ENCODE results near the gene APBA1. TPM values are rescaled to one million over a fixed set of nuclear protein-coding genes. Genes with fewer than 3 reads are reported as not detected.

Gene APBA1
- total RNA-seq, 4 donors from 2014 or later = 3.3 to 9.7 (median 5.2) TPM

DNA sequence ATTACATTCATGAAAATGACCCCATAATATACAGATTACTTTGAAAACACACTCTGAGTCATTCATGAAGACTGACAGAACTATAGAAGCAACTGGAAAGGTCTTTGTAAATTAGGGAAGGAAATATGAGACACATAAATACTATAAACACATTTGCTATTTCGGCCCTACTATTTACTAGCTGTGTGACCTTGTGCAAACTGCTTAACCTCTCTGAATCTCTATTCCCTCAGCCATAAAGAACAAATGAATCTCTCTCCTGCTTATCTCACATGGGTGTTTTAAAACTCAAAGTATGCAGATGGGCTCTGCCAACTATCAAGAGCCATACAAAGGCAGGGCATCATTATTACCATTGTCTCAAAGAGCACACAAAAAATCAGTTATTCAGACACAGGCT is 52.9 kb downstream of the APBA1 start:
- H3K36me3 ChIP-seq = no peaks in the 10 kb centered on the region
- H3K27me3 ChIP-seq = no peaks in the 10 kb centered on the region
- H3K9me3 ChIP-seq = no peaks in the 10 kb centered on the region
- no peaks in the 10 kb centered on the region for H3K4me1 ChIP-seq
- TF ChIP-seq, protein P1, sequence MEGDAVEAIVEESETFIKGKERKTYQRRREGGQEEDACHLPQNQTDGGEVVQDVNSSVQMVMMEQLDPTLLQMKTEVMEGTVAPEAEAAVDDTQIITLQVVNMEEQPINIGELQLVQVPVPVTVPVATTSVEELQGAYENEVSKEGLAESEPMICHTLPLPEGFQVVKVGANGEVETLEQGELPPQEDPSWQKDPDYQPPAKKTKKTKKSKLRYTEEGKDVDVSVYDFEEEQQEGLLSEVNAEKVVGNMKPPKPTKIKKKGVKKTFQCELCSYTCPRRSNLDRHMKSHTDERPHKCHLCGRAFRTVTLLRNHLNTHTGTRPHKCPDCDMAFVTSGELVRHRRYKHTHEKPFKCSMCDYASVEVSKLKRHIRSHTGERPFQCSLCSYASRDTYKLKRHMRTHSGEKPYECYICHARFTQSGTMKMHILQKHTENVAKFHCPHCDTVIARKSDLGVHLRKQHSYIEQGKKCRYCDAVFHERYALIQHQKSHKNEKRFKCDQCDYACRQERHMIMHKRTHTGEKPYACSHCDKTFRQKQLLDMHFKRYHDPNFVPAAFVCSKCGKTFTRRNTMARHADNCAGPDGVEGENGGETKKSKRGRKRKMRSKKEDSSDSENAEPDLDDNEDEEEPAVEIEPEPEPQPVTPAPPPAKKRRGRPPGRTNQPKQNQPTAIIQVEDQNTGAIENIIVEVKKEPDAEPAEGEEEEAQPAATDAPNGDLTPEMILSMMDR (IDR thresholded peaks at IDR 0.05) = no peak
- TF ChIP-seq POLR2A (IDR thresholded peaks at IDR 0.05; ENCODE audit: low read depth) = no peak
- TF ChIP-seq EP300 (IDR thresholded peaks at IDR 0.05) = no peak
- TF ChIP-seq POLR2AphosphoS5 (IDR thresholded peaks at IDR 0.05) = no peak
- no peak overlapping the region for H3K4me3 ChIP-seq
- intact Hi-C loops (cut with DNase I) = no loop called here
- WGBS = 74% methylated on average over 1 of the region's 1 CpG
- no peak for DNase-seq (ENCODE audit: extremely low spot score)
- no peak overlapping the region for H3K27ac ChIP-seq (replicated peaks in 1 of 4)

DNA sequence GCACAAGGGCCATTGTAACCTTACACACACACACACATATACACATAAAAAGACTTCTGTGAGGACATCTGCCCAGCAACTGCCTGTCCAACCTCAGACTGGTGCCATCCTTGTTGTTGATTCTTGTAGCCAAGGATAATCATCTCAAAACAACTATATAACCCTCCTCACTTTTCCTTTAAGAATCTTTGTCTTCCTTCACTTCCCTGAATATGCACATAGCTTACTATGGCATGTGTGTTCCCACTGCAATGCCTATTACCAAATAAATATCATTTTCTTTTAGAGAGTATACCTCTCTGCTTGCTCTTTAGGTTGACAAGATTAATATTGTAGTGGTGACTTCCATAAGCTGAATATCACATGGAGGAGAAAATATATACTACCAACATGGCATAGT is 55.2 kb downstream of the APBA1 start:
- TF ChIP-seq POLR2A (IDR thresholded peaks at IDR 0.05; ENCODE audit: low read depth) = no peak
- TF ChIP-seq, protein P1 (IDR thresholded peaks at IDR 0.05) = no peak
- TF ChIP-seq EP300 (IDR thresholded peaks at IDR 0.05) = no peak
- TF ChIP-seq POLR2AphosphoS5 (IDR thresholded peaks at IDR 0.05) = no peak
- no peaks in the 10 kb centered on the region for H3K27me3 ChIP-seq
- H3K27ac ChIP-seq (replicated peaks in 1 of 4) = no peak overlapping the region
- H3K36me3 ChIP-seq = no peaks in the 10 kb centered on the region
- no peaks in the 10 kb centered on the region for H3K9me3 ChIP-seq
- no peaks in the 10 kb centered on the region for H3K4me1 ChIP-seq
- no peak for DNase-seq (ENCODE audit: extremely low spot score)
- intact Hi-C loops (cut with DNase I) = no loop called here
- H3K4me3 ChIP-seq = no peak overlapping the region

DNA sequence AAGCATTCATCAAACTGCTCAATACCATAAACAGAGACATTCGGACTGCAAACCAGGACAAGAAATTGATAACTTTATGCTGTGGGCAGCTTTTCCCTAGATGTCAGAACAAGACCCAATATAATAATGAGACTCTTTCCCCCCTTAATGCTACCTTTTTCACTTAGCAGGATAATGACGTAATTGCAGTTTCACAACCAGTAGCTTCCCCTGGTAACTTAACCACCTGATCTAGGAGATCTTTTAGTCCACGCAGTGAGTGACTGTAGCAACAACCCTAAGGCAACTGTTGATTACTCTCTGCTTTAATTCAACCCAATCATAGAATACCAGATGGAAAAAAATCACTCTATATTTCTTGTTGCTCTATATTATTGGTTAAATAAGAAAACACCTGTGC is 56.3 kb downstream of the APBA1 start:
- H3K27ac ChIP-seq (replicated peaks in 1 of 4) = no peak overlapping the region
- H3K4me1 ChIP-seq = no peaks in the 10 kb centered on the region
- no peaks in the 10 kb centered on the region for H3K9me3 ChIP-seq
- H3K27me3 ChIP-seq = no peaks in the 10 kb centered on the region
- 80% methylated on average over 3 of the region's 3 CpGs for WGBS
- intact Hi-C loops (cut with DNase I) = no loop called here
- no peak for DNase-seq (ENCODE audit: extremely low spot score)
- TF ChIP-seq EP300 (IDR thresholded peaks at IDR 0.05) = no peak
- TF ChIP-seq, protein P1 (IDR thresholded peaks at IDR 0.05) = no peak
- no peak for TF ChIP-seq POLR2AphosphoS5 (IDR thresholded peaks at IDR 0.05)
- no peak for TF ChIP-seq POLR2A (IDR thresholded peaks at IDR 0.05; ENCODE audit: low read depth)
- no peaks in the 10 kb centered on the region for H3K36me3 ChIP-seq
- H3K4me3 ChIP-seq = no peak overlapping the region

DNA sequence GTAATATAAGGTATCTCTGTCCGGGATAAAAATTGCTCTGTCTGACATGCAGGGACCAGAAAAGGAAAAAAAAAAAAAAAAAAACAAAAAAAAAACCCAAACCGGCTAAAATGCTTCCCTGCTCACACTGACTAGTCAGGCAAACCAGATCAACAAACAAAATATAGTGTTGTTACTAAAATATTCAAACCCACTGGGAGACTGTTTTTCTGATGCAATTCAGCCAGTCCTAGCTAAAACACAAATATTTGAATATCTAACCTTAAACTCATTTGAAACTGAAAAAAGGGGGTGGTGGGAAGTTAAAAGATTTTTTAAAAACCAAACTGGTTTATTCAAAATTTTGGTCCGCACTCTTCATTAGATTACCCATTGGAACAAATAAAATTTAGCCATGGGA is 61.0 kb downstream of the APBA1 start:
- 75% methylated on average over 3 of the region's 3 CpGs for WGBS

DNA sequence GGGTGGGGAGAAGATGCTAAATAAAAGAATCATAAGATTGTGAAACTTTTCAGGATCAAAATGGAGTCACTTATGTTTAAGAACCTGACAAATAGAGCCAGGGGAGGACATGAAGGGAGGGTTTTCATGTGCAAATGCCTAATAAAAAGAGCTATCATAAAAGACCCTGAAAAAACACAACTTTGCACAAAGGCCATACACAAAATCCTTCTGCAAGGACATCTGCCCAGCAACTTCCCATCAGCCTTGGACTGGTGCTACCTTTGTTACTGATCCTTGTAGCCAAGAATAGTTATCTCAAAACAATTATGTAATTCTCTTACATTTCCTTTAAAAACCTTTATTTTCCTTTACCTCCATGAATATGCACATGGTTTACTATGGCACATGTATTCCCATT is 63.0 kb downstream of the APBA1 start:
- no peak for TF ChIP-seq POLR2A (IDR thresholded peaks at IDR 0.05; ENCODE audit: low read depth)
- no peak for TF ChIP-seq POLR2AphosphoS5 (IDR thresholded peaks at IDR 0.05)
- TF ChIP-seq EP300 (IDR thresholded peaks at IDR 0.05) = no peak
- TF ChIP-seq, protein P1 (IDR thresholded peaks at IDR 0.05) = no peak
- no peak overlapping the region for H3K4me3 ChIP-seq
- H3K4me1 ChIP-seq = no peaks in the 10 kb centered on the region
- no peak for DNase-seq (ENCODE audit: extremely low spot score)
- intact Hi-C loops (cut with DNase I) = no loop called here
- no peaks in the 10 kb centered on the region for H3K36me3 ChIP-seq
- no peaks in the 10 kb centered on the region for H3K9me3 ChIP-seq
- no peak overlapping the region for H3K27ac ChIP-seq (replicated peaks in 1 of 4)
- no peaks in the 10 kb centered on the region for H3K27me3 ChIP-seq

More for the DNA sequence above, 61.0 kb downstream of the APBA1 start:
- no peak overlapping the region for H3K4me3 ChIP-seq
- intact Hi-C loops (cut with DNase I) = no loop called here
- H3K36me3 ChIP-seq = no peaks in the 10 kb centered on the region
- H3K4me1 ChIP-seq = no peaks in the 10 kb centered on the region
- no peak overlapping the region for H3K27ac ChIP-seq (replicated peaks in 1 of 4)
- DNase-seq (ENCODE audit: extremely low spot score) = no peak
- TF ChIP-seq POLR2AphosphoS5 (IDR thresholded peaks at IDR 0.05) = no peak
- no peak for TF ChIP-seq POLR2A (IDR thresholded peaks at IDR 0.05; ENCODE audit: low read depth)
- TF ChIP-seq, protein P1 (IDR thresholded peaks at IDR 0.05) = no peak
- TF ChIP-seq EP300 (IDR thresholded peaks at IDR 0.05) = no peak
- H3K9me3 ChIP-seq = no peaks in the 10 kb centered on the region
- no peaks in the 10 kb centered on the region for H3K27me3 ChIP-seq

All from esophagus muscularis mucosa (tissue), 4 donors.